Neutrophil (primary cell): ENCODE results near the gene ARHGAP6.
"Not testable (repeated sequence)": the region's sequence is repeated elsewhere in the genome, so short reads cannot be mapped to it uniquely, and the experiment has no call there.

Experiments
- H3K27ac ChIP-seq: fragments of 200-600 bp; sonication (generic); 2 replicates; pipeline ENCODE4 v1.5.1; 2016; ENCODE audit warnings: mild to moderate bottlenecking, moderate library complexity
- H3K27me3 ChIP-seq: fragments of 200-600 bp; sonication (generic); 2 replicates; pipeline ENCODE4 v1.6.0; 2016; ENCODE audit warnings: mild to moderate bottlenecking
- H3K36me3 ChIP-seq: fragments of 200-600 bp; sonication (generic); 2 replicates; pipeline ENCODE4 v1.5.1; 2017
- H3K4me1 ChIP-seq, 2 experiments: fragments of 200-600 bp in 1 of 2; sonication (generic) in 1 of 2; 1 replicate in 1 of 2; 2 replicates in 1 of 2; pipeline versions ENCODE4 v1.5.1 to v1.6.1; 2013 to 2016; ENCODE audit warnings: low read depth in 1 of 2, low read length in 1 of 2, mild to moderate bottlenecking in 1 of 2, moderate library complexity in 1 of 2; ENCODE audit not compliant: control insufficient read depth in 1 of 2, insufficient read depth in 1 of 2
- H3K4me3 ChIP-seq, 2 experiments: fragments of 200-600 bp in 1 of 2; sonication (generic) in 1 of 2; 1 replicate in 1 of 2; 2 replicates in 1 of 2; pipeline ENCODE4 v1.5.1; 2013 to 2016; ENCODE audit warnings: low read depth in 1 of 2, low read length in 1 of 2, mild to moderate bottlenecking in 1 of 2, moderate library complexity in 1 of 2
- H3K9me3 ChIP-seq: fragments of 200-600 bp; sonication (generic); 2 replicates; pipeline ENCODE4 v1.5.1; 2016
- CTCF ChIP-seq: fragments of 200-600 bp; sonication (generic); IDR thresholded peaks from 2 replicates; pipeline ENCODE4 v1.5.1; 2016; ENCODE audit warnings: antibody characterized with exemption

The ARHGAP6 gene

GRCh38 chrX:11579636-11580600 is 85.8 kb downstream of the ARHGAP6 start:
- Histone ChIP-seq H3K36me3 (no peaks in the 10 kb centered on the region), H3K9me3 (no peaks in the 10 kb centered on the region)
- TF ChIP-seq CTCF: no peak

GRCh38 chrX:11578301-11578700 is 87.4 kb downstream of the ARHGAP6 start:
- H3K36me3 ChIP-seq, H3K27me3 ChIP-seq, H3K4me3 ChIP-seq, H3K27ac ChIP-seq, H3K9me3 ChIP-seq, H3K4me1 ChIP-seq: not testable (repeated sequence)

More at GRCh38 chrX:11579636-11580600, 85.8 kb downstream of the ARHGAP6 start:
- Histone ChIP-seq H3K27me3 (no peaks in the 10 kb centered on the region), H3K4me3 (no peak overlapping the region), H3K27ac (no peak overlapping the region), H3K4me1 (no peaks in the 10 kb centered on the region)

GRCh38 chrX:11577603-11578002 is 88.1 kb downstream of the ARHGAP6 start:
- Histone ChIP-seq H3K4me1 (no peaks in the 10 kb centered on the region), H3K9me3 (no peaks in the 10 kb centered on the region), H3K36me3 (no peaks in the 10 kb centered on the region), H3K27ac (no peak overlapping the region), H3K27me3 (no peaks in the 10 kb centered on the region), H3K4me3 (no peak overlapping the region)
- TF ChIP-seq CTCF: no peak

- no peak overlapping the region for H3K27ac ChIP-seq
- H3K27me3 ChIP-seq: no peaks in the 10 kb centered on the region
- H3K4me3 ChIP-seq: no peak overlapping the region
- no peaks in the 10 kb centered on the region for H3K36me3 ChIP-seq
- TF ChIP-seq CTCF: no peak
- H3K9me3 ChIP-seq: no peaks in the 10 kb centered on the region
- no peaks in the 10 kb centered on the region for H3K4me1 ChIP-seq
These were observed 90.4 kb downstream of the ARHGAP6 start for GRCh38 chrX:11575332-11575731.

GRCh38 chrX:11567528-11568220 is 98.0 kb downstream of the ARHGAP6 start:
- Histone ChIP-seq H3K9me3 (no peaks in the 10 kb centered on the region), H3K27ac (no peak overlapping the region), H3K4me1 (no peaks in the 10 kb centered on the region), H3K27me3 (no peaks in the 10 kb centered on the region), H3K4me3 (no peak overlapping the region), H3K36me3 (no peaks in the 10 kb centered on the region)
- TF ChIP-seq CTCF: no peak

- Histone ChIP-seq H3K9me3 (no peaks in the 10 kb centered on the region), H3K27ac (no peak overlapping the region), H3K27me3 (no peaks in the 10 kb centered on the region), H3K4me1 (no peaks in the 10 kb centered on the region), H3K4me3 (no peak overlapping the region), H3K36me3 (no peaks in the 10 kb centered on the region)
- TF ChIP-seq CTCF: no peak
These were observed 98.9 kb downstream of the ARHGAP6 start for GRCh38 chrX:11566789-11567188.
